ENCODE results near the gene C10orf90. TPM values are rescaled to one million over a fixed set of nuclear protein-coding genes. Genes with fewer than 3 reads are reported as not detected.

Gene C10orf90
- total RNA-seq, 2 experiments from 2014 or later, result not detected

GRCh38 chr10:126584836-126585235 is 85.7 kb downstream of the C10orf90 start:
- ChIA-PET POLR2A (no interaction called here), CTCF (no interaction called here)
- ATAC-seq (ENCODE audit: poor library complexity) (no peak), DNase-seq (no peak)
- intact Hi-C loops (cut with DNase I, micrococcal nuclease), result no loop called here
- TF ChIP-seq, protein P1, sequence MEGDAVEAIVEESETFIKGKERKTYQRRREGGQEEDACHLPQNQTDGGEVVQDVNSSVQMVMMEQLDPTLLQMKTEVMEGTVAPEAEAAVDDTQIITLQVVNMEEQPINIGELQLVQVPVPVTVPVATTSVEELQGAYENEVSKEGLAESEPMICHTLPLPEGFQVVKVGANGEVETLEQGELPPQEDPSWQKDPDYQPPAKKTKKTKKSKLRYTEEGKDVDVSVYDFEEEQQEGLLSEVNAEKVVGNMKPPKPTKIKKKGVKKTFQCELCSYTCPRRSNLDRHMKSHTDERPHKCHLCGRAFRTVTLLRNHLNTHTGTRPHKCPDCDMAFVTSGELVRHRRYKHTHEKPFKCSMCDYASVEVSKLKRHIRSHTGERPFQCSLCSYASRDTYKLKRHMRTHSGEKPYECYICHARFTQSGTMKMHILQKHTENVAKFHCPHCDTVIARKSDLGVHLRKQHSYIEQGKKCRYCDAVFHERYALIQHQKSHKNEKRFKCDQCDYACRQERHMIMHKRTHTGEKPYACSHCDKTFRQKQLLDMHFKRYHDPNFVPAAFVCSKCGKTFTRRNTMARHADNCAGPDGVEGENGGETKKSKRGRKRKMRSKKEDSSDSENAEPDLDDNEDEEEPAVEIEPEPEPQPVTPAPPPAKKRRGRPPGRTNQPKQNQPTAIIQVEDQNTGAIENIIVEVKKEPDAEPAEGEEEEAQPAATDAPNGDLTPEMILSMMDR (IDR thresholded peaks at IDR 0.05), result no peak
- no peaks in the 10 kb centered on the region for H3K36me3 ChIP-seq (ENCODE audit: insufficient read depth, low read length)
- Mint-ChIP-seq H3K27ac (no peak overlapping the region), H3K27me3 (peaks cover 4% of the 10 kb centered on the region), H3K4me3 (no peak overlapping the region), H3K4me1 (ENCODE audit: low read depth) (no peaks in the 10 kb centered on the region), H3K9me3 (peaks cover 2% of the 10 kb centered on the region), H3K36me3 (ENCODE audit: low read depth) (no peaks in the 10 kb centered on the region)
- H3K4me3 ChIP-seq (ENCODE audit: low read length), result no peak overlapping the region
- no peaks in the 10 kb centered on the region for H3K27me3 ChIP-seq (ENCODE audit: control insufficient read depth in 1 of 2, insufficient read depth in 2 of 2, low read length in 2 of 2)
- peaks cover 0 to 14% of the 10 kb centered on the region in 2 experiments for H3K9me3 ChIP-seq (ENCODE audit: control insufficient read depth in 1 of 2, insufficient read depth in 1 of 2, low read length in 2 of 2)
- H3K27ac ChIP-seq (ENCODE audit: low read depth in 1 of 2, low read length in 2 of 2), result no peak overlapping the region
- no peaks in the 10 kb centered on the region for H3K4me1 ChIP-seq (ENCODE audit: insufficient read depth, low read length)

DNA sequence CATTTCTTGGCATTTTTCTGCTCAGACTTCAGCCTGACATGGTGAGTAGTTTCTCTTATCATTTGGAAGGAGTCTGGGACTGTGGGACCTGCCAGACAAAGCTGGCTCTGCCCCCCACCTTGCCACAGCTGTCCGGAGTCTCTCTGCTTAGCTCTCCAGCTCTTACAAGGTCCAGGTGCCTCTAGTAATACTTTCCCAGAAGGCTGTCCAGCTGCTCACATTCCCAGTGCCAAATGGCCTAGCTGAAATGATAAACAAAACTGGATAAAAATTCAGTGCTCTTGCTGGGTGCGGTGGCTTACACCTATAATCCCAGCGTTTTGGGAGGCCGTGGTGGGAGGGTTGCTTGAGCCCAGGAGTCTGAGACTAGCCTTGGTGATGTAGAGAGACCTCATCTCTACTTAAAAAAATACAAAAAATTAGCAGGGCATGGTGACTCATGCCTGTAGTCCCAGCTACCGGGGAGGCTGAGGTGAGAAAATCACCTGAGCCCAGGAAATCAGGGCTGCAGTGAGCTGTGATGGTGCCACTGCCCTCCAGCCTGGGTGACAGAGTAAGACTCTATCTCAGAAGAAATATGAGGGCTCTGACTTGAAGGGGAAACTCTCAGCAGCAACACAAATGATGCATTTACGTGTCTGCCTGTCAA is 86.8 kb downstream of the C10orf90 start:
- Histone ChIP-seq H3K4me3 (ENCODE audit: low read length) (no peak overlapping the region), H3K4me1 (ENCODE audit: insufficient read depth, low read length) (no peaks in the 10 kb centered on the region), H3K36me3 (ENCODE audit: insufficient read depth, low read length) (no peaks in the 10 kb centered on the region), H3K9me3 (ENCODE audit: control insufficient read depth in 1 of 2, insufficient read depth in 1 of 2, low read length in 2 of 2) (peaks cover 0 to 14% of the 10 kb centered on the region in 2 experiments), H3K27me3 (ENCODE audit: control insufficient read depth in 1 of 2, insufficient read depth in 2 of 2, low read length in 2 of 2) (no peaks in the 10 kb centered on the region), H3K27ac (ENCODE audit: low read depth in 1 of 2, low read length in 2 of 2) (no peak overlapping the region)
- CTCF ChIA-PET, result no interaction called here
- POLR2A ChIA-PET, result no interaction called here
- no peak overlapping the region for H3K4me3 Mint-ChIP-seq
- no peaks in the 10 kb centered on the region for H3K4me1 Mint-ChIP-seq (ENCODE audit: low read depth)
- H3K27ac Mint-ChIP-seq, result no peak overlapping the region
- peaks cover 4% of the 10 kb centered on the region for H3K27me3 Mint-ChIP-seq
- TF ChIP-seq, protein P1 (IDR thresholded peaks at IDR 0.05), result no peak
- no peaks in the 10 kb centered on the region for H3K36me3 Mint-ChIP-seq (ENCODE audit: low read depth)
- H3K9me3 Mint-ChIP-seq, result no peaks in the 10 kb centered on the region
- no peak for DNase-seq
- intact Hi-C loops (cut with DNase I, micrococcal nuclease), result no loop called here
- ATAC-seq (ENCODE audit: poor library complexity), result no peak

- H3K27me3 Mint-ChIP-seq, result peaks cover 4% of the 10 kb centered on the region
- Histone ChIP-seq H3K27me3 (ENCODE audit: control insufficient read depth in 1 of 2, insufficient read depth in 2 of 2, low read length in 2 of 2) (no peaks in the 10 kb centered on the region), H3K4me3 (ENCODE audit: low read length) (no peak overlapping the region), H3K27ac (ENCODE audit: low read depth in 1 of 2, low read length in 2 of 2) (no peak overlapping the region), H3K4me1 (ENCODE audit: insufficient read depth, low read length) (no peaks in the 10 kb centered on the region), H3K36me3 (ENCODE audit: insufficient read depth, low read length) (no peaks in the 10 kb centered on the region), H3K9me3 (ENCODE audit: control insufficient read depth in 1 of 2, insufficient read depth in 1 of 2, low read length in 2 of 2) (peaks cover 0 to 10% of the 10 kb centered on the region in 2 experiments)
- ChIA-PET CTCF (no interaction called here), POLR2A (no interaction called here)
- no peaks in the 10 kb centered on the region for H3K9me3 Mint-ChIP-seq
- H3K4me3 Mint-ChIP-seq, result no peak overlapping the region
- no peaks in the 10 kb centered on the region for H3K4me1 Mint-ChIP-seq (ENCODE audit: low read depth)
- no peaks in the 10 kb centered on the region for H3K36me3 Mint-ChIP-seq (ENCODE audit: low read depth)
- no peak overlapping the region for H3K27ac Mint-ChIP-seq
- TF ChIP-seq, protein P1 (IDR thresholded peaks at IDR 0.05), result no peak
- ATAC-seq (ENCODE audit: poor library complexity) (no peak), DNase-seq (no peak)
- intact Hi-C loops (cut with DNase I, micrococcal nuclease), result no loop called here
Measured at GRCh38 chr10:126581648-126582046, 88.8 kb downstream of the C10orf90 start.
